ENCODE data around the gene LRRC71. TPM values are rescaled to one million over a fixed set of nuclear protein-coding genes. Genes with fewer than 3 reads are reported as not detected.

LRRC71 gene
- polyA plus RNA-seq, 3 donors: not detected

DNA sequence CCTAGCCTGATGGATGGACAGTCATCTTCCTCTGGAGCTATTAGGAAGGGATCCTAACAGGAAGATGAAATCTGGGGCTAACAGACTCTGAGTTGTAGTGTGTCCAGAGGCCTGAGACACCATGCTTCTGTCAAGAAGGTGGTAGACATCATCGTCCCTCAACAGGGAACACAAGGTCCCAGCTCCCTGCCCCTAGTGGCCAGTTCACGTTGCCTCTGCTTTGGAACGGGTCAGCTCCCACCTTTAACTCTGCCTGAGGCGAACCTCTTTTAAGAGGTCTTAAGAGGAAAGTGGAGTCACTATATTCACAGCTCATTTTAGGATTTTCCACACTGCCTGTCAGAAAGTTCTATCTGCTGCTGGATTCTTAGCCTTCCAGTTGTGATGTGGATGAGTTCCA is 28.3 kb downstream of the LRRC71 start:
- no CpG with 5 or more reads among the region's 4 CpGs for WGBS (ENCODE audit: insufficient coverage)
- Mint-ChIP-seq H3K4me1 (no peaks in the 10 kb centered on the region), H3K27ac (peak overlapping the region in 1 of 7 donors; percentile 30)

DNA sequence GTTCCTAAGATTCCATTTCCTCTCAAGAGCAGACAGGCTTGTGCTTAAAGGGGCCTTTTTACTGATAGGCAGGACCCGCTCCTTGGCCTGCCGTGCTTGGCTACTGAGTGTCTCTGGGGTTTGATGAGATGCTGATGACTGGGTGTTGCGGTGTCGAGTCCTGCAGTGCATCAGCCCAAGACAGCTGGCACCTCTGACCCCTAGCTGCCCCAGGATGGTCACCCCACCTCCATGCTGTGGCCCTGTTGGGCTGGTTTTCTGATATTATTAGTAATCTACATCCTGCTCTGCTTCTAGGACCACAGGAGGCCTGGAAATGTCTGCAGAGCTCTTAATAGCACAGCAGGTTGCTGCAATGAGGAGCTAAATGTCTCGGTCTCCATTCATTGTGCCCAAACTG is 28.7 kb downstream of the LRRC71 start:
- Histone ChIP-seq H3K9ac (ENCODE audit: insufficient read depth, low read length, poor library complexity, severe bottlenecking) (no peak overlapping the region), H3K4me2 (replicated peaks; ENCODE audit: extremely low read depth, low read length, poor library complexity, severe bottlenecking) (no peak overlapping the region), H3K4me3 (replicated peaks in 1 of 3; ENCODE audit: low read depth in 2 of 3, low read length in 3 of 3) (no peak overlapping the region), H3K27ac (ENCODE audit: low read depth in 1 of 2, low read length in 2 of 2) (no peak overlapping the region), H4K20me1 (ENCODE audit: insufficient read depth, low read length) (peaks cover 26% of the 10 kb centered on the region), H3K27me3 (ENCODE audit: control insufficient read depth in 2 of 2, insufficient read depth in 2 of 2, low read length in 2 of 2) (no peaks in the 10 kb centered on the region), H3K79me2 (ENCODE audit: insufficient read depth, low read length) (no peaks in the 10 kb centered on the region), H3K36me3 (replicated peaks in 1 of 2; ENCODE audit: control insufficient read depth in 1 of 2, insufficient read depth in 2 of 2, low read length in 2 of 2) (peaks cover 96 to 100% of the 10 kb centered on the region in 2 donors), H2AFZ (ENCODE audit: insufficient read depth, low read depth, low read length, poor library complexity, severe bottlenecking) (no peak overlapping the region), H3K4me1 (ENCODE audit: control insufficient read depth in 1 of 2, insufficient read depth in 2 of 2, low read length in 2 of 2) (no peaks in the 10 kb centered on the region), H3K9me3 (replicated peaks in 1 of 2; ENCODE audit: control insufficient read depth in 1 of 2, insufficient read depth in 1 of 2, low read length in 2 of 2) (no peaks in the 10 kb centered on the region)
- Mint-ChIP-seq H3K27me3 (ENCODE audit: low read depth in 3 of 3) (no peaks in the 10 kb centered on the region), H3K4me3 (no peak overlapping the region), H3K36me3 (peaks cover 95 to 98% of the 10 kb centered on the region in 2 donors), H3K27ac (no peak overlapping the region), H3K9me3 (no peaks in the 10 kb centered on the region), H3K4me1 (no peaks in the 10 kb centered on the region)
- TF ChIP-seq, protein P1, sequence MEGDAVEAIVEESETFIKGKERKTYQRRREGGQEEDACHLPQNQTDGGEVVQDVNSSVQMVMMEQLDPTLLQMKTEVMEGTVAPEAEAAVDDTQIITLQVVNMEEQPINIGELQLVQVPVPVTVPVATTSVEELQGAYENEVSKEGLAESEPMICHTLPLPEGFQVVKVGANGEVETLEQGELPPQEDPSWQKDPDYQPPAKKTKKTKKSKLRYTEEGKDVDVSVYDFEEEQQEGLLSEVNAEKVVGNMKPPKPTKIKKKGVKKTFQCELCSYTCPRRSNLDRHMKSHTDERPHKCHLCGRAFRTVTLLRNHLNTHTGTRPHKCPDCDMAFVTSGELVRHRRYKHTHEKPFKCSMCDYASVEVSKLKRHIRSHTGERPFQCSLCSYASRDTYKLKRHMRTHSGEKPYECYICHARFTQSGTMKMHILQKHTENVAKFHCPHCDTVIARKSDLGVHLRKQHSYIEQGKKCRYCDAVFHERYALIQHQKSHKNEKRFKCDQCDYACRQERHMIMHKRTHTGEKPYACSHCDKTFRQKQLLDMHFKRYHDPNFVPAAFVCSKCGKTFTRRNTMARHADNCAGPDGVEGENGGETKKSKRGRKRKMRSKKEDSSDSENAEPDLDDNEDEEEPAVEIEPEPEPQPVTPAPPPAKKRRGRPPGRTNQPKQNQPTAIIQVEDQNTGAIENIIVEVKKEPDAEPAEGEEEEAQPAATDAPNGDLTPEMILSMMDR (IDR thresholded peaks at IDR 0.05): no peak
- intact Hi-C loops (cut with micrococcal nuclease): no loop called here
- WGBS (ENCODE audit: insufficient coverage): 98% methylated on average over 5 of the region's 5 CpGs
- DNase-seq: no peak

More for the DNA sequence above, 28.3 kb downstream of the LRRC71 start:
- no peak for DNase-seq
- no peaks in the 10 kb centered on the region for H3K9me3 Mint-ChIP-seq
- Histone ChIP-seq H3K27me3 (ENCODE audit: control insufficient read depth in 2 of 2, insufficient read depth in 2 of 2, low read length in 2 of 2) (no peaks in the 10 kb centered on the region), H3K79me2 (ENCODE audit: insufficient read depth, low read length) (no peaks in the 10 kb centered on the region), H3K4me3 (replicated peaks in 1 of 3; ENCODE audit: low read depth in 2 of 3, low read length in 3 of 3) (no peak overlapping the region), H3K4me2 (replicated peaks; ENCODE audit: extremely low read depth, low read length, poor library complexity, severe bottlenecking) (no peak overlapping the region), H3K9me3 (replicated peaks in 1 of 2; ENCODE audit: control insufficient read depth in 1 of 2, insufficient read depth in 1 of 2, low read length in 2 of 2) (no peaks in the 10 kb centered on the region), H3K27ac (ENCODE audit: low read depth in 1 of 2, low read length in 2 of 2) (no peak overlapping the region), H2AFZ (ENCODE audit: insufficient read depth, low read depth, low read length, poor library complexity, severe bottlenecking) (no peak overlapping the region), H3K9ac (ENCODE audit: insufficient read depth, low read length, poor library complexity, severe bottlenecking) (no peak overlapping the region), H3K4me1 (ENCODE audit: control insufficient read depth in 1 of 2, insufficient read depth in 2 of 2, low read length in 2 of 2) (no peaks in the 10 kb centered on the region), H4K20me1 (ENCODE audit: insufficient read depth, low read length) (peaks cover 30% of the 10 kb centered on the region), H3K36me3 (replicated peaks in 1 of 2; ENCODE audit: control insufficient read depth in 1 of 2, insufficient read depth in 2 of 2, low read length in 2 of 2) (peaks cover 98 to 100% of the 10 kb centered on the region in 2 donors)
- H3K36me3 Mint-ChIP-seq: peaks cover 95 to 98% of the 10 kb centered on the region in 2 donors
- TF ChIP-seq, protein P1 (IDR thresholded peaks at IDR 0.05): no peak
- no peak overlapping the region for H3K4me3 Mint-ChIP-seq
- intact Hi-C loops (cut with micrococcal nuclease): no loop called here
- H3K27me3 Mint-ChIP-seq (ENCODE audit: low read depth in 3 of 3): no peaks in the 10 kb centered on the region
